ENCODE data around the gene TSPYL4. TPM values are rescaled to one million over a fixed set of nuclear protein-coding genes. Genes with fewer than 3 reads are reported as not detected.

Gene TSPYL4
- total and polyA plus RNA-seq, 2 of the 8 experiments (the other 6 are each of a cell fraction or from before 2014, with no cell fraction given), result 20.5 to 22.6 TPM

- no peak overlapping the region for H4K91ac ChIP-seq (replicated peaks; ENCODE audit: insufficient read length, low read length)
- H2BK120ac ChIP-seq (replicated peaks; ENCODE audit: low read depth, low read length), result no peak overlapping the region
- peaks cover 0 to 1% of the 10 kb centered on the region in 2 experiments for H4K20me1 ChIP-seq (replicated peaks in 1 of 2; ENCODE audit: control insufficient read depth in 1 of 2, insufficient read depth in 2 of 2, low read length in 2 of 2)
- no peak overlapping the region for H3K23ac ChIP-seq (ENCODE audit: insufficient read length)
- no peak overlapping the region for H2BK20ac ChIP-seq (ENCODE audit: low read length)
- no peak overlapping the region for H2AFZ ChIP-seq (ENCODE audit: low read length)
- 0 out of 8 replicates have a peak, but pooled peaks cover 0 to 5% (median 0%) of the 10 kb centered on the region in 4 experiments for H3K36me3 ChIP-seq (ENCODE audit: control insufficient read depth in 2 of 4, insufficient read depth in 4 of 4, low read length in 3 of 4)
- no peaks in the 10 kb centered on the region for H3K27me3 ChIP-seq (replicated peaks in 1 of 4; ENCODE audit: control insufficient read depth in 3 of 4, extremely low read depth in 1 of 4, insufficient read depth in 3 of 4, low read length in 3 of 4)
- H2BK12ac ChIP-seq (ENCODE audit: low read depth, low read length), result no peak overlapping the region
- 18% methylated on average over 1 of the region's 1 CpG; no CpG with 5 or more reads in 1 of the 2 experiments for whole genome bisulfite sequencing, 2 experiments (ENCODE audit: extremely low coverage in 1 of 2, insufficient coverage in 1 of 2, insufficient read length in 1 of 2, insufficient replicate concordance in 2 of 2, low coverage in 1 of 2, low lambda C conversion rate in 2 of 2, missing lambda C conversion rate in 1 of 2)
- no peaks in the 10 kb centered on the region for H3K23me2 ChIP-seq (ENCODE audit: low read depth, low read length)
- H2BK15ac ChIP-seq (ENCODE audit: low read length), result no peak overlapping the region
- H4K5ac ChIP-seq (ENCODE audit: insufficient read length, low read depth, low read length), result no peak overlapping the region
- no peaks in the 10 kb centered on the region for H3K9me3 ChIP-seq (ENCODE audit: insufficient read depth in 2 of 2, low read depth in 1 of 2, low read length in 1 of 2)
- no peak overlapping the region for H2AK5ac ChIP-seq (ENCODE audit: low read depth, low read length)
- H3K4me2 ChIP-seq (ENCODE audit: insufficient read depth in 1 of 2, low read depth in 2 of 2, low read length in 2 of 2), result no peak overlapping the region
- ChIA-PET CTCF (ENCODE audit: partially characterized antibody) (interaction anchor here (0.7 to 2.9 kb wide), 35 partner anchors 8 to 638 kb away, joined by 3 to 30 read pairs (median 3); partner anchors contain the start of gene TSPYL1), POLR2A (ENCODE audit: partially characterized antibody) (interaction anchor here (0.9 to 1.1 kb wide), 2 partner anchors 12 to 399 kb away, joined by 3 read pairs; partner anchors contain the start of gene RSPH4A)
- H3K9ac ChIP-seq (replicated peaks in 1 of 4; ENCODE audit: extremely low read depth in 1 of 4, low read depth in 3 of 4, low read length in 3 of 4), result no peak overlapping the region
- no peaks in the 10 kb centered on the region for H3K79me1 ChIP-seq (ENCODE audit: low read depth, low read length)
- H3K56ac ChIP-seq (replicated peaks; ENCODE audit: insufficient read length, low read depth, low read length), result no peak overlapping the region
- FAIRE-seq, result no peak
- H3K14ac ChIP-seq (ENCODE audit: insufficient read length), result no peak overlapping the region
- DNase-seq (ENCODE audit: low read depth in 1 of 2, low spot score in 2 of 2), result no peak
- no peak overlapping the region for H2BK5ac ChIP-seq (ENCODE audit: low read depth, low read length)
- no peak overlapping the region for H3K4me3 ChIP-seq (ENCODE audit: extremely low read depth in 1 of 4, insufficient read depth in 2 of 4, low read depth in 3 of 4, low read length in 4 of 4)
- H3K4ac ChIP-seq (replicated peaks; ENCODE audit: insufficient read length, low read depth, low read length), result no peak overlapping the region
- TF ChIP-seq SP2 (IDR thresholded peaks at IDR 0.05; ENCODE audit: low read length) (no peak), RAD21 (IDR thresholded peaks at IDR 0.05 in 1 of 2, conservative IDR thresholded peaks at IDR 0.05 in 1 of 2; ENCODE audit: low read depth in 2 of 2, low read length in 2 of 2) (peak; percentile 31 to 36; a peak in 3 of 4 replicates), CTCF (IDR thresholded peaks at IDR 0.05; ENCODE audit: control extremely low read depth in 1 of 3, insufficient read depth in 1 of 3, low read depth in 1 of 3, low read length in 3 of 3) (peak in 1 of 3 experiments; percentile 45; a peak in 2 of 4 replicates), CHD2 (IDR thresholded peaks at IDR 0.05; ENCODE audit: low read length) (no peak), ATF2 (IDR thresholded peaks at IDR 0.05; ENCODE audit: low read length) (no peak), CEBPB (IDR thresholded peaks at IDR 0.05; ENCODE audit: low read depth, low read length) (peak; percentile 90), TAF1 (IDR thresholded peaks at IDR 0.05; ENCODE audit: low read depth, low read length) (no peak), CHD1 (IDR thresholded peaks at IDR 0.05; ENCODE audit: low read depth, low read length) (no peak), EP300 (IDR thresholded peaks at IDR 0.05; ENCODE audit: borderline replicate concordance in 1 of 2, low read depth in 2 of 2, low read length in 2 of 2) (no peak)
- H3K18ac ChIP-seq (ENCODE audit: extremely low read depth, low read length), result no peak overlapping the region
- no peak overlapping the region for H3K27ac ChIP-seq (ENCODE audit: low read depth, low read length)
- H4K8ac ChIP-seq (ENCODE audit: extremely low read depth, insufficient read depth, low read length), result no peak overlapping the region
- H3K79me2 ChIP-seq (ENCODE audit: control insufficient read depth in 1 of 2, insufficient read depth in 2 of 2, low read length in 2 of 2), result no peaks in the 10 kb centered on the region
- H3K4me1 ChIP-seq (replicated peaks in 1 of 4; ENCODE audit: control insufficient read depth in 3 of 4, insufficient read depth in 4 of 4, low read length in 3 of 4), result no peaks in the 10 kb centered on the region
Measured at GRCh38 chr6:116217069-116217468, 36.8 kb downstream of the TSPYL4 start.
